HL-60 (cell line): ENCODE data around the gene VARS2.
A peak's percentile ranks its signal among the peaks of the same experiment; 100 is the strongest.

Experiments used
- DNase-seq, 2 experiments: peaks; one replicate each; pipeline ENCODE4 v3.0.0-alpha.2; 2010 to 2020; ENCODE audit warnings: low read depth in 1 of 2, low spot score in 1 of 2
- H3K27ac ChIP-seq: fragments of 250-450 bp; sonication (Bioruptor Pico); replicated peaks from 2 replicates; pipeline ENCODE4 v1.5.1; 2020; ENCODE audit warnings: mild to moderate bottlenecking, moderate library complexity
- H3K27me3 ChIP-seq: fragments of 250-450 bp; sonication (Bioruptor Pico); 2 replicates; pipeline ENCODE4 v1.5.1; 2021; ENCODE audit warnings: mild to moderate bottlenecking, moderate library complexity; ENCODE audit not compliant: insufficient read depth, poor library complexity, severe bottlenecking
- H3K4me3 ChIP-seq: replicated peaks from 2 replicates; pipeline ENCODE4 v1.5.1; 2011; ENCODE audit warnings: mild to moderate bottlenecking, control low read depth, low read length; ENCODE audit not compliant: insufficient read depth
- GABPA ChIP-seq: IDR thresholded peaks from 2 replicates; pipeline ENCODE4 v1.6.1; 2012; ENCODE audit warnings: low read depth
- POLR2AphosphoS5 ChIP-seq: IDR thresholded peaks from 2 replicates; pipeline ENCODE4 v1.6.1; 2012; ENCODE audit warnings: low read depth
- SPI1 ChIP-seq: IDR thresholded peaks from 2 replicates; pipeline ENCODE4 v1.6.1; 2012; ENCODE audit warnings: low read depth, mild to moderate bottlenecking, borderline replicate concordance
- TF ChIP-seq, protein P1 (sequence below): IDR thresholded peaks from one replicate; pipeline ENCODE4 v1.5.1; 2011; ENCODE audit warnings: low read length, control low read depth, inconsistent platforms; ENCODE audit not compliant: insufficient read depth
- TF ChIP-seq, protein P2 (sequence below): IDR thresholded peaks from 2 replicates; pipeline ENCODE4 v1.6.1; 2012; ENCODE audit warnings: low read depth; ENCODE audit not compliant: insufficient replicate concordance

The VARS2 gene

GRCh38 chr6:30894381-30894780, 19.7 kb upstream of the VARS2 start:
- DNase-seq, result no peak
- Histone ChIP-seq H3K27ac (no peak overlapping the region), H3K27me3 (peaks cover 12% of the 10 kb centered on the region), H3K4me3 (no peak overlapping the region)
- TF ChIP-seq SPI1, result no peak
- TF ChIP-seq, protein P1, sequence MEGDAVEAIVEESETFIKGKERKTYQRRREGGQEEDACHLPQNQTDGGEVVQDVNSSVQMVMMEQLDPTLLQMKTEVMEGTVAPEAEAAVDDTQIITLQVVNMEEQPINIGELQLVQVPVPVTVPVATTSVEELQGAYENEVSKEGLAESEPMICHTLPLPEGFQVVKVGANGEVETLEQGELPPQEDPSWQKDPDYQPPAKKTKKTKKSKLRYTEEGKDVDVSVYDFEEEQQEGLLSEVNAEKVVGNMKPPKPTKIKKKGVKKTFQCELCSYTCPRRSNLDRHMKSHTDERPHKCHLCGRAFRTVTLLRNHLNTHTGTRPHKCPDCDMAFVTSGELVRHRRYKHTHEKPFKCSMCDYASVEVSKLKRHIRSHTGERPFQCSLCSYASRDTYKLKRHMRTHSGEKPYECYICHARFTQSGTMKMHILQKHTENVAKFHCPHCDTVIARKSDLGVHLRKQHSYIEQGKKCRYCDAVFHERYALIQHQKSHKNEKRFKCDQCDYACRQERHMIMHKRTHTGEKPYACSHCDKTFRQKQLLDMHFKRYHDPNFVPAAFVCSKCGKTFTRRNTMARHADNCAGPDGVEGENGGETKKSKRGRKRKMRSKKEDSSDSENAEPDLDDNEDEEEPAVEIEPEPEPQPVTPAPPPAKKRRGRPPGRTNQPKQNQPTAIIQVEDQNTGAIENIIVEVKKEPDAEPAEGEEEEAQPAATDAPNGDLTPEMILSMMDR, result no peak
- TF ChIP-seq, protein P2, sequence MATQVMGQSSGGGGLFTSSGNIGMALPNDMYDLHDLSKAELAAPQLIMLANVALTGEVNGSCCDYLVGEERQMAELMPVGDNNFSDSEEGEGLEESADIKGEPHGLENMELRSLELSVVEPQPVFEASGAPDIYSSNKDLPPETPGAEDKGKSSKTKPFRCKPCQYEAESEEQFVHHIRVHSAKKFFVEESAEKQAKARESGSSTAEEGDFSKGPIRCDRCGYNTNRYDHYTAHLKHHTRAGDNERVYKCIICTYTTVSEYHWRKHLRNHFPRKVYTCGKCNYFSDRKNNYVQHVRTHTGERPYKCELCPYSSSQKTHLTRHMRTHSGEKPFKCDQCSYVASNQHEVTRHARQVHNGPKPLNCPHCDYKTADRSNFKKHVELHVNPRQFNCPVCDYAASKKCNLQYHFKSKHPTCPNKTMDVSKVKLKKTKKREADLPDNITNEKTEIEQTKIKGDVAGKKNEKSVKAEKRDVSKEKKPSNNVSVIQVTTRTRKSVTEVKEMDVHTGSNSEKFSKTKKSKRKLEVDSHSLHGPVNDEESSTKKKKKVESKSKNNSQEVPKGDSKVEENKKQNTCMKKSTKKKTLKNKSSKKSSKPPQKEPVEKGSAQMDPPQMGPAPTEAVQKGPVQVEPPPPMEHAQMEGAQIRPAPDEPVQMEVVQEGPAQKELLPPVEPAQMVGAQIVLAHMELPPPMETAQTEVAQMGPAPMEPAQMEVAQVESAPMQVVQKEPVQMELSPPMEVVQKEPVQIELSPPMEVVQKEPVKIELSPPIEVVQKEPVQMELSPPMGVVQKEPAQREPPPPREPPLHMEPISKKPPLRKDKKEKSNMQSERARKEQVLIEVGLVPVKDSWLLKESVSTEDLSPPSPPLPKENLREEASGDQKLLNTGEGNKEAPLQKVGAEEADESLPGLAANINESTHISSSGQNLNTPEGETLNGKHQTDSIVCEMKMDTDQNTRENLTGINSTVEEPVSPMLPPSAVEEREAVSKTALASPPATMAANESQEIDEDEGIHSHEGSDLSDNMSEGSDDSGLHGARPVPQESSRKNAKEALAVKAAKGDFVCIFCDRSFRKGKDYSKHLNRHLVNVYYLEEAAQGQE, result no peak
- no peak for TF ChIP-seq POLR2AphosphoS5
- no peak for TF ChIP-seq GABPA

- H3K27me3 ChIP-seq, result peaks cover 12% of the 10 kb centered on the region
- no peak for TF ChIP-seq SPI1
- TF ChIP-seq, protein P2, result no peak
- TF ChIP-seq GABPA, result no peak
- TF ChIP-seq, protein P1, result no peak
- no peak for TF ChIP-seq POLR2AphosphoS5
- H3K4me3 ChIP-seq, result no peak overlapping the region
- no peak for DNase-seq
- H3K27ac ChIP-seq, result no peak overlapping the region
Observed at GRCh38 chr6:30894935-30895334, 19.1 kb upstream of the VARS2 start.

DNA sequence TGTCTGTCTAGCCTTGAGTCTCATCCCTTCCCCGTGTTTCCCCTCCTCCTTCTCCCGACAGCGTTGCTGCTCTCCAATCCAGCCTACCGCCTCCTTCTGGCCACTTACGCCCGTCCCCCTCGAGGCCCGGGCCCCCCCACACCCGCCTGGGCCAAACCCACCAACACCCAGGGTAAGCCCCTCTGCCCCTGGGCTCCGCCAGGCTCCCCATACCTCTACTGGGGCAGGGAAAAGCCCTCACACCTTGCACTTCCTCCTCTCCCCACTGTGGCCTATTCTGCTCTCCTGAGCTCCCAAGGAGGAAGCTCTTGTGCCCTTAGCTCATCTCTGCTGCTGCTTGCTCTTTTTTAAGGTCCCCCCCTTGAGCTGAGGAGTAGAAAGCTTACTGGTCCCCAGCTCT, 18.7 kb upstream of the VARS2 start:
- peak in 1 of 2 experiments; percentile 30 for DNase-seq
- peaks cover 7% of the 10 kb centered on the region for H3K27me3 ChIP-seq
- H3K4me3 ChIP-seq, result no peak overlapping the region
- peak; percentile 58; the same call in 1 of the 2 replicates for TF ChIP-seq SPI1
- TF ChIP-seq, protein P1, result no peak
- TF ChIP-seq, protein P2, result no peak
- no peak overlapping the region for H3K27ac ChIP-seq
